Dermis blood vessel endothelial cell (primary cell): ENCODE measurements around the gene PXDC1. TPM values are rescaled to one million over a fixed set of nuclear protein-coding genes. Genes with fewer than 3 reads are reported as not detected.
A peak's percentile ranks its signal among the peaks of the same experiment; 100 is the strongest.
"Not testable (repeated sequence)": the region's sequence is repeated elsewhere in the genome, so short reads cannot be mapped to it uniquely, and the experiment has no call there.

Experiments
- DNase-seq: peaks from one replicate; pipeline ENCODE4 v3.0.0; 2010
- total RNA-seq: library from RNA; depleted of rRNA; stranded (reverse); fragments of >200 nt; gene quantifications from 2 replicates; pipeline ENCODE4 v1.2.3, GENCODE V29; 2014

Gene PXDC1
- total RNA-seq, 1 donor from 2014 or later: 135 TPM

GRCh38 chr6:3782876-3783832, 31.6 kb upstream of the PXDC1 start:
- no peak for DNase-seq

- no peak for DNase-seq
These were observed 30.0 kb upstream of the PXDC1 start for GRCh38 chr6:3781504-3781903.

- no peak for DNase-seq
These were observed 28.0 kb upstream of the PXDC1 start for GRCh38 chr6:3779574-3779849.

GRCh38 chr6:3778701-3779573, 27.4 kb upstream of the PXDC1 start:
- DNase-seq: no peak

GRCh38 chr6:3777730-3778461, 26.4 kb upstream of the PXDC1 start:
- no peak for DNase-seq

GRCh38 chr6:3776881-3777507, 25.5 kb upstream of the PXDC1 start:
- DNase-seq: peak; percentile 13

GRCh38 chr6:3775847-3776246, 24.3 kb upstream of the PXDC1 start:
- no peak for DNase-seq

GRCh38 chr6:3775386-3775785, 23.9 kb upstream of the PXDC1 start:
- no peak for DNase-seq

- peak; percentile 77 for DNase-seq
These were observed 22.3 kb upstream of the PXDC1 start for GRCh38 chr6:3773678-3774298.

GRCh38 chr6:3772127-3772999, 20.9 kb upstream of the PXDC1 start:
- not testable (repeated sequence) for DNase-seq

- no peak for DNase-seq
These were observed 20.0 kb upstream of the PXDC1 start for GRCh38 chr6:3771407-3772011.

- DNase-seq: no peak
These were observed 18.7 kb upstream of the PXDC1 start for GRCh38 chr6:3770023-3770720.

GRCh38 chr6:3769610-3770009, 18.1 kb upstream of the PXDC1 start:
- DNase-seq: no peak

GRCh38 chr6:3768502-3768901, 17.0 kb upstream of the PXDC1 start:
- no peak for DNase-seq

- peak; percentile 76 for DNase-seq
These were observed 16.0 kb upstream of the PXDC1 start for GRCh38 chr6:3767483-3767882.

- DNase-seq: no peak
These were observed 14.7 kb upstream of the PXDC1 start for GRCh38 chr6:3766214-3766613.

GRCh38 chr6:3765415-3765814, 13.9 kb upstream of the PXDC1 start:
- no peak for DNase-seq

- no peak for DNase-seq
These were observed 13.2 kb upstream of the PXDC1 start for GRCh38 chr6:3764516-3765335.

GRCh38 chr6:3762852-3763251, 11.3 kb upstream of the PXDC1 start:
- no peak for DNase-seq
